ENCODE results near the gene VAV1. TPM values are rescaled to one million over a fixed set of nuclear protein-coding genes. Genes with fewer than 3 reads are reported as not detected.
"Not testable (repeated sequence)": the region's sequence is repeated elsewhere in the genome, so short reads cannot be mapped to it uniquely, and the experiment has no call there.

VAV1 gene
- total and polyA plus RNA-seq, 4 donors, result 1.9 to 20.1 (median 9.1) TPM

GRCh38 chr19:6868351-6868750 is 95.8 kb downstream of the VAV1 start:
- H3K27me3 ChIP-seq (ENCODE audit: control insufficient read depth in 1 of 2, insufficient read depth in 2 of 2, low read length in 1 of 2), result no peaks in the 10 kb centered on the region
- intact Hi-C loops (cut with DNase I), result no loop called here
- no peaks in the 10 kb centered on the region for H3K36me3 ChIP-seq (ENCODE audit: control insufficient read depth in 1 of 2, insufficient read depth in 2 of 2, low read length in 1 of 2)
- no peaks in the 10 kb centered on the region for H3K4me1 ChIP-seq (ENCODE audit: control insufficient read depth in 1 of 2, insufficient read depth in 2 of 2, low read length in 2 of 2)
- no peak overlapping the region for H3K27ac ChIP-seq (ENCODE audit: low read depth in 1 of 2, low read length in 2 of 2)
- H3K4me3 ChIP-seq (ENCODE audit: low read length in 2 of 2), result no peak overlapping the region
- DNase-seq (peak in 1 of 2 donors; percentile 63), ATAC-seq (ENCODE audit: low FRiP score) (no peak)
- no peaks in the 10 kb centered on the region for H3K9me3 ChIP-seq (ENCODE audit: control insufficient read depth, low read length)
- WGBS, 2 donors, result 1 to 2% methylated on average over 4 of the region's 4 CpGs

DNA sequence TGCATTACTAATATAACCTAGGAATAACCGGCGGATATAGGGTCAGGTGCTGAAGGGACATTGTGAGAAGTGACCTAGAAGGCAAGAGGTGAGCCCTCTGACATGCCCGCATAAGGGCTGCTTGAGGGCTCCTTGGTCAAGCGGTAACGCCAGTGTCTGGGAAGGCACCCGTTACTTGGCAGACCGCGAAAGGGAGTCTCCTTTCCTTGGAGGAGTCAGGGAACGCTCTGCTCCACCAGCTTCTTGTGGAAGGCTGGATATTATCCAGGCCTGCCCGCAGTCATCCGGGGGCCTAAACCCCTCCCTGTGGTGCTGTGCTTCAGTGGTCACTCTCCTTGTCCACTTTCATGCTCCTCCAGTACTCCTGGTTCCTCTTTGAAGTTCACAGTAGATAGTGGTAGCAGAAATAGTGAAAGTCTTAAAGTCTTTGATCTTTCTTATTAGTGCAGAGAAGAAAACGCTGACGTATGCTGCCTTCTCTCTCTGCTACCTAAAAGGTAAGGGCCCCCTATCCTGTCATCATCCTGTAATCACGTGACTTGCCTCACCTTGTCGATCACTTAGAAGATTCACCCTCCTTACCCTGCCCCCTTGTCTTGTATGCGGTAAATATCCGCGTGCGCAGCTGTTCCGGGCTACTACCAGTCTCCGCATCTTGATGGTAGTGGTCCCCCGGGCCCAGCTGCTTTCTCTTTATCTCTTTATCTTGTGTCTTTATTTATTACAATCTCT is 96.8 kb downstream of the VAV1 start:
- DNase-seq; H3K27me3 ChIP-seq (ENCODE audit: control insufficient read depth in 1 of 2, insufficient read depth in 2 of 2, low read length in 1 of 2); H3K36me3 ChIP-seq (ENCODE audit: control insufficient read depth in 1 of 2, insufficient read depth in 2 of 2, low read length in 1 of 2); ATAC-seq (ENCODE audit: low FRiP score); H3K4me1 ChIP-seq (ENCODE audit: control insufficient read depth in 1 of 2, insufficient read depth in 2 of 2, low read length in 2 of 2); H3K27ac ChIP-seq (ENCODE audit: low read depth in 1 of 2, low read length in 2 of 2); intact Hi-C loops (cut with DNase I); H3K4me3 ChIP-seq (ENCODE audit: low read length in 2 of 2); H3K9me3 ChIP-seq (ENCODE audit: control insufficient read depth, low read length): not testable (repeated sequence)
- 88 to 91% methylated on average over 21 to 22 of the region's 22 CpGs for WGBS, 2 donors

- no peak overlapping the region for H3K4me3 ChIP-seq (ENCODE audit: low read length in 2 of 2)
- no peaks in the 10 kb centered on the region for H3K9me3 ChIP-seq (ENCODE audit: control insufficient read depth, low read length)
- no peak for ATAC-seq (ENCODE audit: low FRiP score)
- intact Hi-C loops (cut with DNase I), result no loop called here
- DNase-seq, result no peak
- H3K27ac ChIP-seq (ENCODE audit: low read depth in 1 of 2, low read length in 2 of 2), result no peak overlapping the region
- WGBS, 2 donors, result 83 to 87% methylated on average over 10 of the region's 10 CpGs
- H3K36me3 ChIP-seq (ENCODE audit: control insufficient read depth in 1 of 2, insufficient read depth in 2 of 2, low read length in 1 of 2), result no peaks in the 10 kb centered on the region
- no peaks in the 10 kb centered on the region for H3K27me3 ChIP-seq (ENCODE audit: control insufficient read depth in 1 of 2, insufficient read depth in 2 of 2, low read length in 1 of 2)
- no peaks in the 10 kb centered on the region for H3K4me1 ChIP-seq (ENCODE audit: control insufficient read depth in 1 of 2, insufficient read depth in 2 of 2, low read length in 2 of 2)
Observed at GRCh38 chr19:6873708-6874431, 101.4 kb downstream of the VAV1 start.

- Histone ChIP-seq H3K36me3 (ENCODE audit: control insufficient read depth in 1 of 2, insufficient read depth in 2 of 2, low read length in 1 of 2) (no peaks in the 10 kb centered on the region), H3K4me1 (ENCODE audit: control insufficient read depth in 1 of 2, insufficient read depth in 2 of 2, low read length in 2 of 2) (no peaks in the 10 kb centered on the region), H3K4me3 (ENCODE audit: low read length in 2 of 2) (no peak overlapping the region), H3K27me3 (ENCODE audit: control insufficient read depth in 1 of 2, insufficient read depth in 2 of 2, low read length in 1 of 2) (peaks cover 0 to 2% of the 10 kb centered on the region in 2 donors), H3K9me3 (ENCODE audit: control insufficient read depth, low read length) (peaks cover 5% of the 10 kb centered on the region), H3K27ac (ENCODE audit: low read depth in 1 of 2, low read length in 2 of 2) (no peak overlapping the region)
- intact Hi-C loops (cut with DNase I), result no loop called here
- 75 to 82% methylated on average over 2 of the region's 2 CpGs for WGBS, 2 donors
- no peak for ATAC-seq (ENCODE audit: low FRiP score)
- no peak for DNase-seq
Observed at GRCh38 chr19:6875218-6875617, 102.7 kb downstream of the VAV1 start.

GRCh38 chr19:6876748-6877147 is 104.2 kb downstream of the VAV1 start:
- DNase-seq, result no peak
- no peaks in the 10 kb centered on the region for H3K36me3 ChIP-seq (ENCODE audit: control insufficient read depth in 1 of 2, insufficient read depth in 2 of 2, low read length in 1 of 2)
- H3K27ac ChIP-seq (ENCODE audit: low read depth in 1 of 2, low read length in 2 of 2), result no peak overlapping the region
- H3K4me3 ChIP-seq (ENCODE audit: low read length in 2 of 2), result no peak overlapping the region
- ATAC-seq (ENCODE audit: low FRiP score), result no peak
- H3K9me3 ChIP-seq (ENCODE audit: control insufficient read depth, low read length), result peaks cover 5% of the 10 kb centered on the region
- H3K27me3 ChIP-seq (ENCODE audit: control insufficient read depth in 1 of 2, insufficient read depth in 2 of 2, low read length in 1 of 2), result peaks cover 0 to 3% of the 10 kb centered on the region in 2 donors
- intact Hi-C loops (cut with DNase I), result no loop called here
- H3K4me1 ChIP-seq (ENCODE audit: control insufficient read depth in 1 of 2, insufficient read depth in 2 of 2, low read length in 2 of 2), result no peaks in the 10 kb centered on the region
- WGBS, 2 donors, result 69 to 75% methylated on average over 7 of the region's 7 CpGs

GRCh38 chr19:6877766-6878165 is 105.3 kb downstream of the VAV1 start:
- intact Hi-C loops (cut with DNase I), result no loop called here
- Histone ChIP-seq H3K36me3 (ENCODE audit: control insufficient read depth in 1 of 2, insufficient read depth in 2 of 2, low read length in 1 of 2) (no peaks in the 10 kb centered on the region), H3K4me3 (ENCODE audit: low read length in 2 of 2) (no peak overlapping the region), H3K27ac (ENCODE audit: low read depth in 1 of 2, low read length in 2 of 2) (no peak overlapping the region), H3K4me1 (ENCODE audit: control insufficient read depth in 1 of 2, insufficient read depth in 2 of 2, low read length in 2 of 2) (no peaks in the 10 kb centered on the region), H3K9me3 (ENCODE audit: control insufficient read depth, low read length) (peaks cover 5% of the 10 kb centered on the region), H3K27me3 (ENCODE audit: control insufficient read depth in 1 of 2, insufficient read depth in 2 of 2, low read length in 1 of 2) (peaks cover 0 to 3% of the 10 kb centered on the region in 2 donors)
- WGBS, 2 donors, result 78 to 87% methylated on average over 4 of the region's 4 CpGs
- ATAC-seq (ENCODE audit: low FRiP score) (no peak), DNase-seq (no peak)

- DNase-seq (no peak), ATAC-seq (ENCODE audit: low FRiP score) (no peak)
- intact Hi-C loops (cut with DNase I), result no loop called here
- Histone ChIP-seq H3K27ac (ENCODE audit: low read depth in 1 of 2, low read length in 2 of 2) (no peak overlapping the region), H3K9me3 (ENCODE audit: control insufficient read depth, low read length) (peaks cover 2% of the 10 kb centered on the region), H3K4me3 (ENCODE audit: low read length in 2 of 2) (no peak overlapping the region), H3K36me3 (ENCODE audit: control insufficient read depth in 1 of 2, insufficient read depth in 2 of 2, low read length in 1 of 2) (no peaks in the 10 kb centered on the region), H3K27me3 (ENCODE audit: control insufficient read depth in 1 of 2, insufficient read depth in 2 of 2, low read length in 1 of 2) (no peaks in the 10 kb centered on the region), H3K4me1 (ENCODE audit: control insufficient read depth in 1 of 2, insufficient read depth in 2 of 2, low read length in 2 of 2) (no peaks in the 10 kb centered on the region)
- 71 to 74% methylated on average over 7 of the region's 7 CpGs for WGBS, 2 donors
Observed at GRCh38 chr19:6886277-6886897, 113.9 kb downstream of the VAV1 start.

- intact Hi-C loops (cut with DNase I), result no loop called here
- H3K4me3 ChIP-seq (ENCODE audit: low read length in 2 of 2), result no peak within 1 kb of the TSS
- ATAC-seq (ENCODE audit: low FRiP score) (no peak), DNase-seq (peak in 1 of 2 donors; percentile 63)
- no peak within 1 kb of the TSS for H3K27ac ChIP-seq (ENCODE audit: low read depth in 1 of 2, low read length in 2 of 2)
- H3K36me3 ChIP-seq (ENCODE audit: control insufficient read depth in 1 of 2, insufficient read depth in 2 of 2, low read length in 1 of 2), result no peaks in the 10 kb centered on the region
- H3K9me3 ChIP-seq (ENCODE audit: control insufficient read depth, low read length), result peaks cover 2% of the 10 kb centered on the region
- H3K27me3 ChIP-seq (ENCODE audit: control insufficient read depth in 1 of 2, insufficient read depth in 2 of 2, low read length in 1 of 2), result no peaks in the 10 kb centered on the region
- H3K4me1 ChIP-seq (ENCODE audit: control insufficient read depth in 1 of 2, insufficient read depth in 2 of 2, low read length in 2 of 2), result no peaks in the 10 kb centered on the region
- WGBS, 2 donors, result 74 to 78% methylated on average over 4 of the region's 4 CpGs
Observed at GRCh38 chr19:6887316-6887715, 114.8 kb downstream of the VAV1 start, which contains the start of gene ADGRE1. TSS of gene ADGRE1 (plus strand) at chr19:6887579. CDS start at chr19:6887609, 30 bp downstream.
